ENCODE measurements around the gene PTPRE. TPM values are rescaled to one million over a fixed set of nuclear protein-coding genes. Genes with fewer than 3 reads are reported as not detected.

Gene PTPRE
- total RNA-seq, 1 experiment from 2014 or later: 1.5 TPM

DNA sequence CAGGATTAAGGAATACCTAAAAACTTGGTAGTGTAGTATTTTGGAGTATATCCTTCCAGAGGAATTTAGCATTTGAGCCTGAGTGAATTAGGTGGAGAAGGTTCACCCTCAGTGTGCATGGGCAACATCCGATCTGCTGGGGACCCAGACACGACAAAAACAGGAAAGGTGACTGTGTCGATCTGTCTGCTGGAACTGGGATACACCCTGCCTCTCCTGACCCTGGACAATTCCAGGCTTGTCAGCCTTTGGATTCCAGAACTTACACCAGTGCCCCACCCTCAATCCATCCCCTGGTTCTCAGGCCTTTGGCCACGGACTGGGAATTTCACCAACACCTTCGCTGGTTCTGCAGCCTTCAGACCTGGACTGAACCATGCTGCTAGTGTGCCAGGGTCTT lies 41.9 kb downstream of the PTPRE start:
- H3K4me1 ChIP-seq (replicated peaks): peaks cover 9% of the 10 kb centered on the region; the same call in 1 of the 2 replicates

DNA sequence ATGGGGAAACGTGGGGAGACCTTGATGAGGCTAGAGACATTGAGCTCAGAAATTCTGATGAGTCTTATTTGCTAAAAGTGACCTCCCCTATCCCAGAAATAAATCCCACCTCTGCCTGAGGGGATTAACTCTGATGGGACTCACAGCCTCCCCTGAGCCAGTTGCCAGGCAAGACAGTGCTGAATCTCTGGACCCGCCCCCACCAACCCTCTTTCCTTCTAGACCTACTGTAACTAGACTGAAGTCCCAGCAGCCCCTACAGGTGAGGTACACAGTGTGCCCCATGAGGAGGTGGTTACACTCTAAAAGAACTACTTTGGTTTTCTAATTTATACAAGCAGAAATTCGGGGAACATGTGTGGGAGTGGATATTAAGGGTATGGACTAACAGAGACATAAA lies 42.9 kb downstream of the PTPRE start:
- Histone ChIP-seq H3K27me3 (replicated peaks) (no peaks in the 10 kb centered on the region), H3K4me3 (no peak overlapping the region), H3K36me3 (no peaks in the 10 kb centered on the region), H3K27ac (no peak overlapping the region), H3K9me3 (replicated peaks) (no peaks in the 10 kb centered on the region), H3K4me1 (replicated peaks) (peaks cover 9% of the 10 kb centered on the region; the same call in 1 of the 2 replicates)
- DNase-seq (ENCODE audit: low read depth in 1 of 2, low spot score in 2 of 2): no peak

More for the DNA sequence above, 41.9 kb downstream of the PTPRE start:
- Histone ChIP-seq H3K36me3 (no peaks in the 10 kb centered on the region), H3K9me3 (replicated peaks) (no peaks in the 10 kb centered on the region), H3K27me3 (replicated peaks) (no peaks in the 10 kb centered on the region), H3K27ac (no peak overlapping the region), H3K4me3 (no peak overlapping the region)
- DNase-seq (ENCODE audit: low read depth in 1 of 2, low spot score in 2 of 2): no peak

DNA sequence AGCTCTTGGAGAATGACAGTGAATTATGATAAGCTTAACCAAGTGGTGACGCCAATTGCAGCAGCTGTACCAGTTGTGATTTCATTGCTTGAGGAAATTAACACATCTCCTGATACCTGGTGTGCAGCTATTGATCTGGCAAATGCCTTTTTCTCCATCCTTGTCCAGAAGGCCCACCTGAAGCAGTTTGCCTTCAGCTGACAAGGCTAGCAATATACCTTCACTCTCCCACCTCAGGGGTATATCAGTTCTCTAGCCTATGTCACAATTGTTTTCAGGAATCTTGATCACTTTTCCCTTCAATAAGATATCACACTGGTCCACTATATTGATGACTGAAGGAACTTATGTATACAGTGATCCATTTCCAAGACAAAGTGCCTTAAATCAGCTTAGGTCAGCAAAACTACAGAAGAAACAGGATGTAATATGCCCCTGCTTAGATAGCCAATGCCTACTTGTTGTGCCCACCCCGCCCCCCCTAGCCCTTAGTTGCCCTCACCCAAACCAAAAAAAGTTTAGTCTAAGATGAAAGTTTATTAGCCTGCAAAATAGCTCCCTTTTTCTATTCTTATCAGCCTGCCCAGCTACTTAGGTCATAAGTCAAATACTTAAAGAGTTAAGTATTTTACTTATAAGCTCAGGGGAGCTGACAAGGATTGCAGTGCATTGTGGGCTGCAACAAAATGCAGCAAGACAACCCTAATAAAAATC lies 45.1 kb downstream of the PTPRE start:
- no peak overlapping the region for H3K27ac ChIP-seq
- H3K4me1 ChIP-seq (replicated peaks): no peaks in the 10 kb centered on the region
- H3K9me3 ChIP-seq (replicated peaks): no peaks in the 10 kb centered on the region
- no peaks in the 10 kb centered on the region for H3K36me3 ChIP-seq
- DNase-seq (ENCODE audit: low read depth in 1 of 2, low spot score in 2 of 2): no peak
- H3K4me3 ChIP-seq: no peak overlapping the region
- no peaks in the 10 kb centered on the region for H3K27me3 ChIP-seq (replicated peaks)

DNA sequence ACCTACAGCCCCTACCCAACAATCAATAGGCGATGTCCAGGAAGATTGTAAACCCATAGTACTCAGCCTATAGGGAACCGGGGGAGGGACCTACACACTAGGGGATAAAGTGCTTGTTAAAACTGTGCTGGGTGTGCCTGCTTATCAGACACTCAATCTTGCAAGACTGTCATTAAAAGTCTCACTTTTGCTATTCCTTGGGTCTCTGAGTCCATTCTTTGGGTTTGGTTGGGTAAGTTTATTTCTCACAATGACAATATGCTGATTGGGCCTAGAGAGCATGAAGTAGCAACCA lies 45.6 kb downstream of the PTPRE start:
- DNase-seq (ENCODE audit: low read depth in 1 of 2, low spot score in 2 of 2): no peak
- Histone ChIP-seq H3K9me3 (replicated peaks) (no peaks in the 10 kb centered on the region), H3K36me3 (no peaks in the 10 kb centered on the region), H3K27me3 (replicated peaks) (no peaks in the 10 kb centered on the region), H3K4me3 (no peak overlapping the region), H3K27ac (no peak overlapping the region), H3K4me1 (replicated peaks) (no peaks in the 10 kb centered on the region)

DNA sequence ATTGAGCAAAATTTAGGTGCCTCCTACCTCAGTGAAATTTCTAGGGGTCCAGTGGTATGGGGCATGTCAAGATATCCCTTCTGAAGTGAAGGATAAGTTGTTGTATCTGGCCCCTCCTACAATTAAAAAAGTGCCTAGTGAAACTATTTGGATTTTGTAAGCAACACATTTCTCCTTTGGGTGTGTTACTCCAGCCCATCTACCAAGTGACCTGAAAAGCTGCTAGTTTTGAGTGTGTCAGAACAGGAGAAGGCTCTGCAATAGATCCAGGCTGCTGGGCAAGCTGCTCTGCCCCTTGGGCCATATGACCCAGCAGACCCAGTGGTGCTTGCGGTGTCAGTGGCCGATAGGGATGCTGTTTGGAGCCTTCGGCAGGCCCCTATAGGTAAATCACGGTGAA lies 46.0 kb downstream of the PTPRE start:
- Histone ChIP-seq H3K4me3 (no peak overlapping the region), H3K27me3 (replicated peaks) (no peaks in the 10 kb centered on the region), H3K9me3 (replicated peaks) (no peaks in the 10 kb centered on the region), H3K36me3 (no peaks in the 10 kb centered on the region), H3K27ac (no peak overlapping the region), H3K4me1 (replicated peaks) (no peaks in the 10 kb centered on the region)
- DNase-seq (ENCODE audit: low read depth in 1 of 2, low spot score in 2 of 2): no peak

DNA sequence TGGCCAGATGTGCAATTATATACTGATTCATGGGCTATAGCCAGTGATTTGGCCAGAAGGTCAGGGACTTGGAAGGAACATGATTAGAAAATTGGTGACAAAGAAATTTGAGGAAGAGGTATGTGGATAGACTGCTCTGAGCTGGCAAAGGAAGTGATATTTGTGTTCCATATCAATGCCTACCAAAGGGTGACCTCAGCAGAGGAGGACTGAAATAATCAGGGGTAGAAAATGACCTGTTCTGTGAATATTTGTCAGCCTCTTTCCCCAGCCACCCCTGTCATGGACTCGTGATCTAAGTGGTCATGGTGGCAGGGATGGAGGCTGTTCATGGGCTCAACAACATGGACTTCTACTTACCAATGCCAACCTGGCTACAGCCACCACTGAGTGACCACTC lies 47.0 kb downstream of the PTPRE start:
- Histone ChIP-seq H3K4me1 (replicated peaks) (no peaks in the 10 kb centered on the region), H3K27ac (no peak overlapping the region), H3K4me3 (no peak overlapping the region), H3K36me3 (no peaks in the 10 kb centered on the region), H3K9me3 (replicated peaks) (no peaks in the 10 kb centered on the region), H3K27me3 (replicated peaks) (no peaks in the 10 kb centered on the region)
- no peak for DNase-seq (ENCODE audit: low read depth in 1 of 2, low spot score in 2 of 2)

DNA sequence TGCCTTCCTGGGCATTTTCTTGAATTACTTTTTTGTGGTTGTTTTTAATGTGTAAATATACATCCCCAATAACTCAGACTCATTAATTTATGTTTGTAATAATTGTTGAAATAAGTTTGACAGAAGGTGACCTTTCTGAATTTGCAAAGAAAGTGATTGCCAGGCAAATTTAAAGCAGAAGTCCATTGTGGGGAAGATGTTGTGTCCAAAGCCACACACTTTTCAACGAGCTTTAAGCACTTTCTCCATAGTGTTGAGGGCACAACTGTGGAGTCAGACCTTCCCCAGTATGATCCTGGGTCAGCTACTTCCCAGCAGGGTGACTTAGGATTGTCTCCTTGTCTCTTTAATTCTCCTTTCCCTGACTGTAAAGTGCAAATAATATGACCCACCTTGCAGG lies 52.5 kb downstream of the PTPRE start:
- no peak overlapping the region for H3K4me3 ChIP-seq
- no peak overlapping the region for H3K27ac ChIP-seq
- H3K36me3 ChIP-seq: no peaks in the 10 kb centered on the region
- no peaks in the 10 kb centered on the region for H3K4me1 ChIP-seq (replicated peaks)
- DNase-seq (ENCODE audit: low read depth in 1 of 2, low spot score in 2 of 2): no peak
- H3K27me3 ChIP-seq (replicated peaks): no peaks in the 10 kb centered on the region
- H3K9me3 ChIP-seq (replicated peaks): no peaks in the 10 kb centered on the region

DNA sequence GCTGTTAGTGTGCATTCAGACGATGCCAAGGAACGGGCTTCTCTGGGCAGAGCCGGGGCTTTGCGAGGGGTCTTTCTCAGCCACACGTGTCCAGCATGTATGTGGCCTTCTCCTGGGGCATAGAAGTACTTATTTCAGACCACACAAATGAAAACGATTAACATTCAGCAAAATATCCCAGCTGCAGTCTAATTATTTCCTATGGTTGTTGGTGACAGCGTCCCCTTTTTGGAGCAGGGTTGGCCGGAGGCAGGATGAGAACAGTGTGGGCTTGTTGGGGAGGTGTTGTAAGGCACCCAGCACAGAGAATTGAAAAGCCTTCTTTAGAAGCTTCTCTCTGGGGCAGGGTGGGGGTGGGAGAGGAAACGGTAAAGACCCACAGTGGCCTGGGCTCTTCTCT lies 54.2 kb downstream of the PTPRE start:
- Histone ChIP-seq H3K4me3 (no peak overlapping the region), H3K4me1 (replicated peaks) (no peaks in the 10 kb centered on the region), H3K9me3 (replicated peaks) (no peaks in the 10 kb centered on the region), H3K27ac (no peak overlapping the region), H3K27me3 (replicated peaks) (no peaks in the 10 kb centered on the region), H3K36me3 (no peaks in the 10 kb centered on the region)
- DNase-seq (ENCODE audit: low read depth in 1 of 2, low spot score in 2 of 2): no peak

DNA sequence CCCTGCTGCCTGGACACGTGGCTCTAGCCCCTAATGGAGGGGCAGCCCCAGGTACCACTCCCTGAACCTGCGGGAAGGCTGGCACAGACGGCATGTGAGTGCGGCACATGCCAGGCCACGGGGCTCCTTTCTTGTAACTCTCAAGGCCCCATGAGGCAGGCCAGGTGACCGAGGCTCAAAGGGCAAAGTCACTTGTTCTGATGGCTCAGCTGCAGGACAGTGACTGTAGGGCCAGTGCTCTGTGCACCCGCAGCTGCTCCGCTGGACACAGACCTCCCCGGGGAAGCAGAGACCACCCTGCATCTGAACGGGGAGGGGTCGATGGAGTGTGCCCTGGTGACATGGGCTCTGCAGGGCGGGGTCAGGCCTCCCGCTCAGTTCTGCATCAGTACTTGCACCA lies 55.3 kb downstream of the PTPRE start:
- H3K9me3 ChIP-seq (replicated peaks): no peaks in the 10 kb centered on the region
- H3K36me3 ChIP-seq: no peaks in the 10 kb centered on the region
- H3K4me1 ChIP-seq (replicated peaks): no peaks in the 10 kb centered on the region
- no peak for DNase-seq (ENCODE audit: low read depth in 1 of 2, low spot score in 2 of 2)
- H3K27me3 ChIP-seq (replicated peaks): no peaks in the 10 kb centered on the region
- no peak overlapping the region for H3K4me3 ChIP-seq
- no peak overlapping the region for H3K27ac ChIP-seq

DNA sequence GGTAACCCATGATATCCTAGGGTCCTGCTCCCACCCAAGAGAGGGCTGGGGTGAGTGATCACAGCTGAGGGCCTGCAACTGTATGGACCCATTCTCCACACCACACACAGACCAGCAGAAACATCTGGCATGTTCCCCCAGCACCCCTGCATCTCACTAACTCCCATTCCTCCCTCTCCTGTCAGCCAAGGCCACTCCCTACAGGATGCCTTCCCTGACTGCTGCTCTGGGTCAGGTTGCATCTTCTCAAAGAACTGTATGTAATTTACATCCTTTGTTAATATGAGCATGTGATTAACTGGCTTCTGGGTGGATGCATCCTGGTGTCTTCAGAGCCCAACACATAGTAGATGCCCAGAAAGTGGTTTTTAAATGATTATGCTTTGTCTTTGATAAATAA lies 56.2 kb downstream of the PTPRE start:
- peaks cover 5% of the 10 kb centered on the region for H3K4me1 ChIP-seq (replicated peaks)

DNA sequence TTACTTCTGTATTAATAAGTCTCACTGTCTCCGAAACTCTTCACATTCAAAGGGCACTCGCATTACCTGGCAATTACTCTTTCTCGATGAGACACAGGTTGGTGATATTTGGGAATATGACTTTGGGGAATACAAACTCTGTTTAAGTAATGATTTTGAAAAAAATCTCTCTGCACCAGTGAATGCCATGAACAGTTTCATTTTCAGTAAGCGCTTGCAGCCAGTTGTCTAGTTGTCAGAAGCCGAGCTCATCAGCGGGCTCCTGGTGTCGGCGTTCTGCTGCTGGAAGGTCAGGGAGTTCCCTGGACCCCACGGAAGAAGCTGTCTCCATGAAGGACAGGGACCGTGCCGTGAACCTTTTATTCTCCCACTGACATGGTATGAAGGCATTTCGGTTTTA lies 57.7 kb downstream of the PTPRE start:
- no peak overlapping the region for H3K27ac ChIP-seq
- no peak overlapping the region for H3K4me3 ChIP-seq
- H3K36me3 ChIP-seq: no peaks in the 10 kb centered on the region
- peaks cover 15% of the 10 kb centered on the region for H3K4me1 ChIP-seq (replicated peaks)
- no peaks in the 10 kb centered on the region for H3K9me3 ChIP-seq (replicated peaks)
- H3K27me3 ChIP-seq (replicated peaks): no peaks in the 10 kb centered on the region
- no peak for DNase-seq (ENCODE audit: low read depth in 1 of 2, low spot score in 2 of 2)

More for the DNA sequence above, 56.2 kb downstream of the PTPRE start:
- H3K27ac ChIP-seq: no peak overlapping the region
- DNase-seq (ENCODE audit: low read depth in 1 of 2, low spot score in 2 of 2): no peak
- H3K4me3 ChIP-seq: no peak overlapping the region
- H3K9me3 ChIP-seq (replicated peaks): no peaks in the 10 kb centered on the region
- no peaks in the 10 kb centered on the region for H3K36me3 ChIP-seq
- H3K27me3 ChIP-seq (replicated peaks): no peaks in the 10 kb centered on the region

DNA sequence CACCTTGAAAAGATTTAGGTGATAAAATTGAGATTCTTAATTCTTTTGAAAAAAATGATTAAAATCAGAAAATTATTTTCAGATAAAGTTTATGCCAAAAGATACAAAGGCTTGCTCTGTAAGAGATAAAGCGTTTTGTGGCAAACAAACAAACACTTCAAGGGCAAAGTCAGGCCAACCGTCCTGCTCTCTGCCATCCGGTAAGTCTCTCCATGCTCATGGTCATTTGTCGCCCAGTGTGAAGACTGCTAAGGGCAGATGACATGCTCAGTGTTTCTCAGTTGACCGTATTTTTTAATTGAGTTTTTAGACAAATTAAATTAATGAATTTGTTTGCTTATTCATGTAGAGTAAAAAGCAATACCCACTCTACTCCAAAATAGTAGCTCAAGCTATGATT lies 60.0 kb downstream of the PTPRE start:
- no peak for DNase-seq (ENCODE audit: low read depth in 1 of 2, low spot score in 2 of 2)
- Histone ChIP-seq H3K36me3 (no peaks in the 10 kb centered on the region), H3K9me3 (replicated peaks) (no peaks in the 10 kb centered on the region), H3K27ac (no peak overlapping the region), H3K27me3 (replicated peaks) (no peaks in the 10 kb centered on the region), H3K4me1 (replicated peaks) (peaks cover 15% of the 10 kb centered on the region), H3K4me3 (no peak overlapping the region)

DNA sequence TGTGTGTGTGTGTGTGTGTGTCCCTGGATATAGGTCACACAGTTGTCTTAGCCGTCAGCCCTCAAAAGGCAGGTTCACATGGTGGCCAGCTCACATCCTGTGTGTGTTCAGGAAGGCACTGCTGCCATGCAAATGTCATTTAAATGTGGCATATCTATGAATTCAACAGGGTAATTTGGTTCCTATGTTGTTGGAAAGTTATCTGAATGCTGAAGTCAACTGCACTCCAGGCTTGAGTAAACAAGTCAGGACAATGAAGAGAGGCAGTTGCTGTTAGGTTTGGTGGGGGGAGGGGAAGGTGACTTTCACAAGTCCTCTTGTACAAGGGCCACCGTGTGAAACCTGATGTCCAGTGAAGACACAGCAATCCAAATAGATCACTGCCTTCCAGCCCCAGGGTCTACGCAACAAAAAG lies 61.1 kb downstream of the PTPRE start:
- peaks cover 15% of the 10 kb centered on the region for H3K4me1 ChIP-seq (replicated peaks)
- no peaks in the 10 kb centered on the region for H3K9me3 ChIP-seq (replicated peaks)
- no peak overlapping the region for H3K4me3 ChIP-seq
- DNase-seq (ENCODE audit: low read depth in 1 of 2, low spot score in 2 of 2): peak in 1 of 2 experiments; percentile 14
- no peak overlapping the region; the same call in 1 of the 2 replicates for H3K27ac ChIP-seq
- H3K36me3 ChIP-seq: no peaks in the 10 kb centered on the region
- H3K27me3 ChIP-seq (replicated peaks): no peaks in the 10 kb centered on the region

DNA sequence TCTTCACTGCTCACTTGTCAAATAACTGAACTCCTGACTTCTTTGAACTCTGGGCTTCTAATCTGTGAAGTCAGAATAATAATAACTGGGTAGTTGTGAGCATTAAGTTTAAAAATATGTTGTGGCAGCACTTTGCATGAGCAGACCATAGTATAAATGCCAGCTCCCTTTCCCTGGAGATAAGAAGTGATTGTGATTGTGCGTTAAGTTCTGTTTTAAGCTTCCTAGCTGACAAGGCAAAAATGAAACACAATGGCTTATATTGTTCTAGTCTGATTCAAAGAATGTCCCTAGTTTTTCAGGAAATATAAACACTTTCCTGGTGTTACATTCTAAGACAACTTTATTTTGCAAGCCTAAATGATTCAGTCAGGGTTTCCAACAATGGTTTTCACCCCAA lies 61.8 kb downstream of the PTPRE start:
- H3K9me3 ChIP-seq (replicated peaks): no peaks in the 10 kb centered on the region
- H3K4me1 ChIP-seq (replicated peaks): peaks cover 15% of the 10 kb centered on the region
- DNase-seq (ENCODE audit: low read depth in 1 of 2, low spot score in 2 of 2): peak in 1 of 2 experiments; percentile 9
- no peaks in the 10 kb centered on the region for H3K27me3 ChIP-seq (replicated peaks)
- no peaks in the 10 kb centered on the region for H3K36me3 ChIP-seq
- no peak overlapping the region; the same call in 1 of the 2 replicates for H3K27ac ChIP-seq
- no peak overlapping the region for H3K4me3 ChIP-seq
